NCI-H524 treated with DMSO at 0.1 percent for 48 hours (cell line): Measurements from ENCODE around the gene KCNG4.
"Not testable (repeated sequence)": the region's sequence is repeated elsewhere in the genome, so short reads cannot be mapped to it uniquely, and the experiment has no call there.

Experiments used
- DNase-seq: peaks from one replicate; lab custom pipeline; 2025; lab: John Stamatoyannopoulos, UW

Gene KCNG4

DNA sequence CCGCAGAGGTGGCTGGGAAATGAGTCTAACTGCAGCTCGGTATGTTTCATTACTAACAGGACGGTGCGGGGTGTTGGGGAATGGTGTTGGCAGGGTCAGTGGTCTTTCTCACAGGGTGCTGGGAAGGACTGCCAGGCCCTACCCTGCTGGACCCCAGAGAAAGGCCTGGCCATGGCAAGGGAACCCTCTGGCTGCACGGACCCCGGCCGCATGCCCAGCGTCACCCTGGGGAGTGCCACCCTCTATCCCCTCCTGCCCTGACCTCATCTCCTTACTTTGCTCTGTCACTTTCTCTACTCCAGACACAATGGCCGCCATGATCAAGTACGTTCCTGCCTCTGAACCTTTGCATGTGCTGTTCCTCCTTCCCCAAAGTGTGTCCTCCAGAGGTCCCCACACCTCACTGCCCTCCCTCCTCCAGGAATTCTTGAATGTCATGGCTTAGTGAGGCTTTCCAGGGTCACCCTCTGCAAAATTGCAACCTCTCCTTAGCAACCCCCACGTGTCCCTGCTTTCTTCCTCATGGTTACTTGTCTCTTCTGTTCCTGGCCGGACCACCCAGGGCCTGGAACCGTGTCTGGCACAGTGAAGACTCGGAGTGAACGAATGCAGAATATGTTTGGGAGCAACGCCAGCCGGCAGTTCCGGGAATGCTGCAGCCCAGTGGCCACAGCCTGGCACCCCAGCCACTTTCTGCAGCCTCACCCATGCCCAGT is 33.7 kb downstream of the KCNG4 start:
- DNase-seq, result no peak

DNA sequence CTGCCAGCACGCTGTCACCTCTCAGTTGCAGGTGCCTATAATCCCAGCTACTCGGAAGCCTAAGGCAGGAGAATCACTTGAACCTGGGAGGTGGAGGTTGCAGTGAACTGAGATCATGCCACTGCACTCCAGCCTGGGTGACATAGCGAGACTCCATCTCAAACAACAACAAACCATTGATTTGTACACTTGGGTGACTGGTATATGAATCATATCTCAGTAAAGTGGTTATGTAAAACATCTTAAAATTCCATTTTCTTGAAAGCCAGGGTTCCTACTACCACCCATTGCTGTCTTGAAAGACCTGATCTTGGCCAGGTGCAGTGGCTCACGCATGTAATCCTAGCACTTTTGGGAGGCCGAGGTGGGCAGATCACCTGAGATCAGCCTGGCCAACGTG is 34.7 kb downstream of the KCNG4 start:
- not testable (repeated sequence) for DNase-seq

GRCh38 chr16:84204551-84204950 is 35.3 kb downstream of the KCNG4 start:
- DNase-seq, result not testable (repeated sequence)

GRCh38 chr16:84199861-84200260 is 40.0 kb downstream of the KCNG4 start:
- no peak for DNase-seq

DNA sequence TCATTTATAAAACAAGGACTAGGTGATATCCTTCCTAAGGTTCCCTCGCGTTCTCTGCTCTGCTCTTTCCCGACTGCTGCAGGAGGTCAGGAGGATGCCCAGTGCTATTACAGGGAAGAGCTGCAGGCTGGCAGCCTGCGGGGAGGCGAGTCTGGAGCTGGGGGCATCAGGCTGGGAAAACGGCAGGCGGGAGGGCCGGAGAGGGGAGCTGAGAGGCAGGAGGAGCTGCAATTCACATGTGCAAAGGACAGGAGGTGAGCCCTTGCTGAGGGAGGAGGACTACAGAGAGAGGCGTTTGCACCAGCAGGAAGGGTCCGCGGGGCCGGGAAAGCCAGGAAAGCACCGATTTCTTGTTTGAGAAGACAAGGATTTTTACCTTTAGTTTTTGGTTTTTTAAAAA is 40.7 kb downstream of the KCNG4 start:
- no peak for DNase-seq

- DNase-seq, result no peak
Measured at GRCh38 chr16:84198401-84198800, 41.4 kb downstream of the KCNG4 start.

DNA sequence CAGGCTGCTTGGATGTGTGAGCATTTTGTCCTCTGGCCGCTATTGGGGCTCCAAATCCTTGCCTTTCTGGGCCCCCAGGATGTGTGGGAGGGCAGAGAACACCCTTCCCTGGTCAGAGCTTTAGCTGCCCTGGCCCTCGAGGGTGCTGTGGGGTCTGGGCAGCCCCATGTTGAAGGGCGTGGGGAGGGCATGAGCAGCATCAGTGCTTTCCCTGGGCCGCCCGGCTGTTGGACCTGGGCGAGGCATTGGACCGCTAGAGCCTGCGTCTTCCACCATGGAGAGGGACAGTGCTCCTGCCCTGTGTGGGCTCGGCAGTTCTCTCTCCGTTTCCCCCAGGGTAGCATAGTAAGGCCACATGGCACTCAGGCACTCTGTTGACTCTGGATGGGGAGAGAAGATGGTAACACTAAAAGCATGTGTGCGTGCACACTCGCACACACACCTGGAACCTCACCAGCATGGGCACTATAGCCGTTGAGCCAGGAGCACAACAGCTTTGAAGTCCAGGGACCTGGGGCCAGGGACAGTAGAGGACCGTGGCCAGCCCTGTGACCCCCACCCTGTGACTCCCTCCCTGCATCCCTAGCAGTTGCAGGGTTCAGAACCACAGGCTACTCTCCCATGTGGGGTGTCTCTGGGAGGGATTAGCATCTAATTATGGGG is 42.2 kb downstream of the KCNG4 start:
- DNase-seq, result no peak

- DNase-seq, result no peak
Measured at GRCh38 chr16:84196727-84197394, 43.0 kb downstream of the KCNG4 start.

- no peak for DNase-seq
Measured at GRCh38 chr16:84196101-84196500, 43.7 kb downstream of the KCNG4 start.

GRCh38 chr16:84195201-84196093 is 44.4 kb downstream of the KCNG4 start:
- DNase-seq, result no peak

DNA sequence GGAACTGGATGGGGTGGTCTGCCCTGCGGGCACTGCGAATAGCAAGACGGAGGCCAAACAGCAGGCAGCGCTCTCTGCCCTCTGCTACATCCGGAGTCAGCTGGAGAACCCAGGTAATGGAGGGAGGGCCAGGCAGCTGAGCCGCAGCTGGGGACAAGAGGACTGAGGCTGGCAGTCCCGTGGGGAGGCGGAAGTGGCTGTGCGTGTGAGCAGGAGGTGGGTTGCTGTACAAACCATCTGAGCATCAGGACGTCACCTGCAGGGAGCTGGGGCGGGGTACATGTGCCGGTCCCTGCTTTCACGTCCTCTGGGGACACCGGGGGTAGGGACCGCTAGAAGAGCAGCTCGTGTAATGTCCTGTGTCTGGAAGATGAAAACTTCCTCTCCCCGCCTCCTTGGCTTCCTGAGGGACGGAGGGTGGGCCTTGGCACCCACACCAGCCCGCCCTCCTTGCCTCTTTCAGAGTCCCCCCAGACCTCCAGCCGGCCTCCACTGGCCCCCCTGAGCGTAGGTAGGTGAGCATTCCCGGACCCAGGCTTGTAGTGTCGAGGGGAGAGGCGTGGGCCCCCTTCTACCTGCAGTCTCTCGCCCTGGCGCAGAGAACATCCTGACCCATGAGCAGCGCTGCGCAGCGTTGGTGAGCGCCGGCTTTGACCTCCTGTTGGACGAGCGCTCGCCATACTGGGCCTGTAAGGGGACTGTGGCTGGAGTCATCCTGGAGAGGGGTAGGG is 45.2 kb downstream of the KCNG4 start:
- DNase-seq, result no peak

GRCh38 chr16:84194018-84194417 is 45.8 kb downstream of the KCNG4 start:
- no peak for DNase-seq

DNA sequence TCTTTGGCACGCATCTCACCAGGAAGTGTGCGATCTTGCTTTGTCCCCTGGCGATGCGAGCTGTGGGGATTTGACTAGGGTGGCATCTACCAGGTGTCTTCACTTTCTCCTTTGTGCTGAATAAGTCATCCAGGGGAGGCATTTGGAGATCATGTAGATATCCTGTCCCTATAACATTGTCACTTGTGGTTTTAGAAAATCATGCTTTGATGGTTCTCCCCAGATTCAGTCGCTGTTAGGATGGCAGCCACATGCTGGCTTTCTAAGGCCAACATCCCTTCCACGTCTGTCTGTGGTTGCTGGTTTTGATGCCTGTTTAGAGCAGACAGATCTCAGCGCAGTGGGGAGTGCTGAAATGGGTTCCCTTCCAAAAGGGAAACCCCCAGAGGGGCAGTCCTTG is 46.3 kb downstream of the KCNG4 start:
- no peak for DNase-seq

DNA sequence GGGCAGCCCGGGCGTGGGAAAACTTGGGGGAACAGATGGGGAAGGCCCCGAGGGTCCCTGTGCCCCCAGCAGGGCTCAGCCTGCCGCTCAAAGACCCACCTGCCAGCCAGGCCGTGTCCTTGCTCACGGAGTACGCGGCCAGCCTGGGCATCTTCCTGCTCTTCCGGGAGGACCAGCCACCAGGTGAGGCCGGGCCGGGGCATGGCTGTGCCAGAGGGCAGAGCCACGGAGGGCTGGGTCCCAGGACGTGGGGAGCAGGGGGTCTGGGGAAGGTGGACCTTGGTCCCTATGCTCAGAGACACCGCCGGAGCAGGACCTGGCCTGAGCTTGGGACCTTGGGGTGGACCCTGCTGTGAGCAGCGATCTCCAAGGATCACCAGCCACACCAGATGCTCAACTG is 48.3 kb downstream of the KCNG4 start:
- no peak for DNase-seq

DNA sequence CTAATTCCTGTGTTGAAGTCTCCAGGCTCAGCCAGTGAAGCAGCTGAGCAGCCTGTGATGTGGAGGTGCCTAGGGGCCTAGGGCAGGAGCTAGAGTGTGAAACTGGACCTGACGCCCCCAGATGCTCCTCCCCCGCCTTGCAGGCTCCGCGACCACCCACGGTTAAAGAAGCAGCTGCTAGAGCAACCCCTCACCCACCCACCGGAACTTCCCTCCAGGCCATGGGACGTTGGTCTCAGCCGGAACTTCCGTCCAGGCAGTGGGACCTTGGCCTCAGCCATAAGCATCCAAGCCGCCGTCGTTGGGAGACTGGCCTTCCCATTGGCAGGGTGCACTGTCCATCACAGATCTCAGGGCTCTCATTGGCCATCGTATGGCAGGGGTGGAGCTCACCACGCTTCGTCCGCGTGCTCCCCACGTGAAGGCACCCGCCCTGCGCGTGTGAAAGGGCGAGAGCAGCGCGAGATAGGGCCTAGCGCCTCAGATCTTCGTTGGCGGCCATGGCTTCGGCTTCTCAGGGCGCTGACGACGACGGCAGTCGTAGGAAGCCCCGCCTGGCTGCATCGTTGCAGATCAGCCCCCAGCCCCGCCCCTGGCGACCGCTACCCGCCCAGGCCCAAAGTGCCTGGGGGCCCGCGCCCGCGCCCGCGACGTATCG is 49.0 kb downstream of the KCNG4 start, which contains the start of gene ADAD2:
TSS of gene ADAD2 (plus strand) at position 427 of the 658 bp plus-strand sequence. CDS start at position 501, 74 bp downstream.
- DNase-seq, result no peak

DNA sequence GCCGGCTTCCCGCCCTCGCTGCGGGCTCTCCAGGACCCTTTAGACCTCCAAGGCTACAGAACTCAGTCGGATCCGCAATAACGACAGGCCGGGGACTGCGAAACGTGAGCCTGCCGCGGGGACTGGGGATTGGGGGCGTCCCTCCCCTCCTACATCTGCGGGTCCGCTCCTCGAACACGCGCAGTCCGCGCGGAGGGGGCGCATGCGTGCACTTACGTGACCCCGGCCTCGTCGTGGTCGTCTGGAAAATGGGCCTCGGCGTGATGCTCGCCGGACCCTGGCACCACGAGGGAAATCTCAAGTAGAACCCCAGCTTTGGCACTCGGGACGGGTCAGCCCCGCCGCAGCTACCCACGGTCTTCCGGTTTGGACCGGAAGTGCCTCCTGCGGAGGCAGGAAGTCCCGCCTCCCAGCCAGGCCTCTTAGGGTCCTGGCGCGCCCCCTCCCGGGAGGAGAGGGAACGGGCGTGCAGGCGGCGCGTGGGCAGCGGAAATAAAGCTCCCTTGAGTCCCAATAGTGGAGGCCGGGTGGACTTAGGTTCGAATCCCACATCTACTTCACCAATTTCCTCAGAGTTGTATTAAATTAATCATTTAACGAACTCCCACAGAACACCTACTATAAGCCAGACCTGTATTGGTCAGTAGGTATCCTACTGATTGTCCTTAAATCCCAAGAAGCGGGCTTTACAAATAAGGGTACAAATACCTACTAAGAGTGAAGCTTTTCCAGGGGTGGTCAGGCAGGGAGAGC is 53.0 kb downstream of the KCNG4 start, which contains the start of gene TAF1C:
TSS of gene TAF1C (minus strand) at position 373 of the 753 bp plus-strand sequence. CDS start 2,069 bp downstream, outside the sequence.
- peak; percentile 54 for DNase-seq

- DNase-seq, result no peak
Measured at GRCh38 chr16:84184775-84185174, 55.0 kb downstream of the KCNG4 start.

DNA sequence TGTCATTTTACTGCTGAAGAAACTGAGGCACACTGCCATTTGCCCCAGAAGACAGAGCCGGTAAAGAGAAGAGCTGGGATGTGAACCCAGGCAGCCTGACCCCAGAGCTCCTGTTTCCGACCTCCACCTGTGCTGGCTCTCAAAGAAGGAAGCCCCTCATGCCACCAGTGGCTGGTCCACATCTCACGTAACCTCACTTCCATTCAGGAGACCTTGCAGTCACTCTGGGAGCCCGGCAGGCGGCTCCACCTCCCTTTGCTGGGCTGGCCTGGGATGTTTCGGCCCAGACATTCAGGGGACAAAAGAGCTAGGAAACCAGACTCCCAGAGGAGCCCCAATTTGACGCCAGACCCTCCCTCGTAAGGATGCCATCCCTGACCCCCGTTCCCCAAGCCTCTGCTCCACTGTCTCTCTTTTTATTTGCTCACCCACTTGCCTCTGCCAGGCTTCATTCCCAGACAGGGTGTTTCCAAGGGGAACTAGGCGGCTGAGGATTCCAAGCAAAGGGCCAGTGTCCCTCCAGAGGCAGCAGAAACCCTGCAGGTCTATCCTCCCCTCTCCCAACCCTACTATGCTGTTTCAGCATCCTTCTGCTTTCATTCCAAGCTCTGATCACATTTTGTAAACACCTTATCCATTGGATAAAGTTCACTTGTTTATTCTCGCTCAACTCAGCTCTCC is 55.8 kb downstream of the KCNG4 start:
- DNase-seq, result no peak

GRCh38 chr16:84183572-84183875 is 56.3 kb downstream of the KCNG4 start:
- DNase-seq, result no peak
